GM18858 (cell line): Measurements from ENCODE around the gene FFAR1.

Experiments
- ATAC-seq: cut with Tn5 transposase; IDR thresholded peaks from one replicate; pipeline ENCODE4 v1.9.1; 2021; ENCODE audit not compliant: unreplicated experiment

Gene FFAR1

DNA sequence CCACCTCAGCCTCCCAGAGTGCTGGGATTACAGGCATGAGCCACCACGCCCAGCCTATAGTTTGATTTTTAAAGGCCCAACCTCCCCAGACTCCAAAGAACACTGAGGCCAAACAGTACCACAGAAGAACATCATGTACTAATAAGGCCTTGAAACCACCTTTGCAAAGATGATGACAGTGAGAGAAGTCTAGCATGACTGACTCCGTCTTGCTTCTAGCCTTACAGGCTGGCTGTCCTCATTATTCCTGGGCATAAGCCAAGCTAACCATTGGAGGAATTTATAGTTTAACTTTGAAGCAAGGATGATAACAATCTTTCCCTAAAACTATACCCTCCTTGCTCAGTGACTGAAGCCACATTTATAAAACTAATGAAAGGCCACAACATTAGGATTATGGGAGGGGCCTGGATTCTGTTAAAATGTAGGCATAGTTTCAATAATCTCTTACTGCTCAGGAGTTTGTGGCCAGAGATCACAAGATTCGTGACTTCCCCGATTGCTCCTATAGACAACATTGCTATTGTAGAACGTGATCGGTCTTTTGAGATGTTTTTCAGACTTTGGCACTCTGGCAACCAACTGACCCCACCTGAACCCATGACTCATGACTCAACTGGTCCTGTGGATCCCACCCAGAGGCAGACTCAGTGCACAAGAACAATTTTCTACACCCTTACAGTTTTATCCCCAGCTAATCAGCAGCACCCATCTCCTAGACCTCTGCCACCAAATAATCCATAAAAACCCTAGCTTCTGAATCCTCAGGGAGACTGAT lies 40.8 kb downstream of the FFAR1 start:
- no peak for ATAC-seq

DNA sequence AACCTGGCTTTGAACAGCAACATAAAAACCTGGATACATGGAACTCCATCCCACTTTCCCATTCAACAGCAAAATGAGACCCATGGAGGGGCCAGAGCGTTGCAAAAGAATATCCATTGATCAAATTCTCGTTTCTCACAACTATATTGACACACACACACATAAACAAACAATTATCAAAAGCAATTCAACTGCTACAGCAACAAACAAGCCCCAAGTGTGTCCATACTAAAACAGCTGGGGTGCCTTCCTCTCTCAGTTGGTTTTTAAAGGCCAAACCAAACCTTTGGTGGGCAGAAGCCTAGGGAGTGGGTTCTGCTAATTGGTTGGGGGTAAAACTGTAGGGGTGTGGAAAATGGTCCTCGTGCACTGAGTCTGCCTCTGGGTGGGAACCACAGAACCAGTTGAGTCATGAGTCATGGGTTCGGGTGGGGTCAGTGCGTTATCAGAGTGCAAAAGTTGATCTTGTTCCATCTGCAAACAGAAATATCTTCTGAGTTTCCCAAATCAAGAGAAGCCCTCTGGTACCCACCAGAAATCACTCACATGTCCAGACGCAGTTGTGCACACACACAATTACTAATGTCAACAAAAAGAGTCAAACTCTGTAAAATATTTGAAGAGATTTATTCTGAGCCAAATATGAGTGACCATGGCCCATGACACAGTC lies 41.6 kb downstream of the FFAR1 start:
- no peak for ATAC-seq

DNA sequence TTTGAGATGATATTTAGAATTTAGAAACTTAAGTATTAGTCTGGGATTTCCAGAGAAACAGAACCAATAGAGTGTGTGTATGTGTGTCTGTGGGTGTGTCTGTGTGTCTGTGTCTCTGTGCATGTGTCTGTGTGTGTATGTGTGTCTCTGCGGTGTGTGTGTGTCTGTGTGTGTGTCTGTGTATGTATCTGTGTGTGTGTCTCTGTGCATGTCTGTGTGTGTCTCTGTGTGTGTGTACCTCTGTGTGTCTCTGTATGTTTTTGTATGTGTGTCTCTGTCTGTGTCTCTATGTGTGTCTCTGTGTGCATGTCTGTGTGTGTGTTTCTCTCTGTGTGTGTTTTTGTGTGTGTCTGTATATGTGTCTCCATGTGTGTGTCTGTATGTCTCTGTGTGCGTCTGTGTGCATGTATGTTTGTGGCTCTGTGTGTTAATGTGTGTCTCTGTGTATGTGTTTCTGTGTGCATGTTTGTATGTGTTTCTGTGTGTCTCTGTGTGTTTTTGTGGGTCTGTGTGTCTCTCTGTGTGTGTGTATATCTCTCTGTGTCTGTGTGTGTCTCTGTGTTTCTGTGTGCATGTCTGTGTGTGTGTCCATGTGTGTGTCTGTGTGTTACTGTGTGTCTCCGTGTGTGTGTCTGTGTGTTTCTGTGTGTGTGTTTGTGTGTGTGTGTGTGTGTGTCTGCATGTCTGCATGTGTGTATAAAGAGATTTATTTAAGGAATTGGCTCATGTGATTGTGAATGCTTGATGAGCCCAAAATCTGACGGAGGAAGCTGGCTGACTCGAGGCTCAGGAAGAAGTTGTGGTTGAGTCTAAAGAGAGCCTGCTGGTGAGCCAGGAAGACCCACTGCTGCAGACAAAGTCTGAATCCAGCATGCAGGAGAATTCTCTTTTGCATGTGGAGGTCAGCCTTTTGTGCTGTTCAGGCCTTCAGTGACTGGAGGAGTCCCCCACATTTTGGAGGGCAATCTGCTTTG lies 45.3 kb downstream of the FFAR1 start:
- ATAC-seq, result no peak

DNA sequence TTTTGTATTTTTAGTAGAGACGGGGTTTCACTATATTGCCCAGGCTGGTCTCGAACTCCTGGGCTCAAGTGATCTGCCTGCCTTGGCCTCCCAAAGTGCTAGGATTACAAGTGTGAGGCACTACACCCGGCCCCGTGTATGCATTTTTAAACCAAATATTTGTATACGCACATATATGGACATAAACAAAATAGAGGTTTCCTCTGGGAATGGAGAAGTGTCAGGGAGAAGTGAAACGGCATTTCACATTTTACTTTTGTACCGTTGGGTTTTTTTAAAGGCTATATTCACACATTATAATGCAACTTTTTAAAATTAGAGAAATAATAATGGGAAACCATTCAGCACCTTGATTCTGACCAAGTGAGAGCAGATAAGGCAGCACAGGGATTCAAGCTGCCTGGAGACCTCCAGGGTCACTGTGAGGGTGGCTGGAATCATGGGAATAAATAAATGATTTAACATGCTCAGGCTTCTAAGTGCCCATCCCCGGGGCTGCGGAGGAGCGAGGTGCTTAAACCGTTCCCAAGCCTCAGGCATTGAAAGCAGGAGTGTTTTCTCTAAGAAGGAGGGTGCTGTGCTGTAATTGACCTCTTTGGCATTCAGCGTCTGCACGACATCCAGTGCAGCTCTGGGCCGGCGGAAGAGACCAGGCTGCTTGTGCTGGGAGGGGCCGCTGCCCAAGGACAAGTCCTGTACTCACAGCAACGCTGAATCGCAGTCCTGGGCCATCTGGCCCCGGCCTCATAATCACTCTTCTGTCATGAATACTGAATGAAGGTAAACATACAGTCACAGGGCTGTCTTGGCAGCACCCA lies 47.9 kb downstream of the FFAR1 start:
- no peak for ATAC-seq

DNA sequence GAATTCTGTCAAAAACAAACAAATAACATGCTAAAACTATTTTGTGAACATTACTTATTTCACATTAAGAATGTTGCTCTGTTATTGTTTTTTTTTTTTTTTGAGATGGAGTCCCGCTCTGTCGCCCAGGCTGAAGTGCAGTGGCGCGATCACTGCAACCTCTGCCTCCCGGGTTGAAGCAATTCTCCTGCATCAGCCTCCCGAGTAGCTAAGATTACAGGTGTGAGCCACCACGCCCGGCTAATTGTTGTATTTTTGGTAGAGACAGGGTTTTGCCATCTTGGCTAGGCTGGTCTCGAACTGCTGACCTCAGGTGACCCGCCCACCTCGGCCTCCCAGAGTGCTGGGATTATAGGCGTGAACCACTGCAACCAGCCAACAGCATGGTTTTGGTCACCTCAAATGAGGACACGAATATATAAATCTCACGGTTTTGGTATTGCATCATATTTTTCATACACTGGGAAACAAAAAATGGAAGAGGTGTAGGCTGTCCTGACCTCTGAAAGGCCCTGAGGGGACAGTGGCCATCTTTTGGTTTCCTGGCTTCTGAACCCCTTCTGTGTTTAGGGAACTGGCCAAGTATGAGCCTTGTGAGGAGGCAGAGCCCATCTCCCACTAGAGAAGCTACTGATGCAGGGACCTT lies 48.7 kb downstream of the FFAR1 start:
- no peak for ATAC-seq

DNA sequence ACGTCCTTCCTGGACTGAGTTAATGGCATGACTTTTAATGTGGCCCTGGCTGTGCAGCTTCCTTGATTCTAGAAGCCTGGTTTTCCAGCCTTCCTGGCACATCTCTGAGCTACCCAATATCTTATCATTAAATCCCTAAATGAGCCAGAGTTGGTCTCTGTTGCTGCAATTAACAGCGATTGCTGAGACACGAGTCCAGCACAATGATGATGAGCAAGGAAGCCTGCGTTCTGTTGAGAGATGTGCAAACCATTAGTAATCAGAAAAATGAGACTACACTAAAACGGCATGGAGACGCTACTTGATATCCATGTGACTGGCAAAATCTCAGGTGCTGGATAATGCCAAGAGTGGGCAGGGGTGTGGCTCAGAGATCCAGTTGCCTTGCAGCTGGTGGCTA lies 49.4 kb downstream of the FFAR1 start:
- no peak for ATAC-seq
